Testis (tissue), 3 donors: ENCODE measurements around the gene KIF6. TPM values are rescaled to one million over a fixed set of nuclear protein-coding genes. Genes with fewer than 3 reads are reported as not detected.

ENCODE experiments used
- DNase-seq: peaks from one replicate; pipeline ENCODE4 v3.0.0-alpha.2; 2019
- H3K27ac ChIP-seq, 2 donors: fragments of 200-600 bp; sonication (generic); one replicate each; pipeline ENCODE4 v1.5.1; 2019
- H3K27me3 ChIP-seq: fragments of 200-600 bp; sonication (generic); one replicate; pipeline ENCODE4 v1.5.1; 2019
- H3K36me3 ChIP-seq: fragments of 200-600 bp; sonication (generic); one replicate; pipeline ENCODE4 v1.5.1; 2017; ENCODE audit warnings: low read depth; ENCODE audit errors: missing control alignments
- H3K4me1 ChIP-seq: fragments of 200-600 bp; sonication (generic); one replicate; pipeline ENCODE4 v1.5.1; 2019
- H3K4me3 ChIP-seq, 2 donors: fragments of 200-600 bp; sonication (generic); one replicate each; pipeline ENCODE4 v1.5.1; 2017 to 2019
- H3K9me3 ChIP-seq: fragments of 200-600 bp; sonication (generic); one replicate; pipeline ENCODE4 v1.5.1; 2017
- POLR2A ChIP-seq: fragments of 450-650 bp; IDR thresholded peaks from one replicate; pipeline ENCODE4 v1.6.1; 2017; ENCODE audit warnings: antibody characterized with exemption, mild to moderate bottlenecking, moderate library complexity
- WGBS, 2 donors: methylation state at CpG; one replicate each; pipeline ENCODE4 v1.1.5; 2018; 5-methylcytosine and 5-hydroxymethylcytosine counted together
- intact Hi-C: fragments of 100-400 bp; cut with DNase I; formaldehyde crosslinking; loops from one replicate; pipeline ENCODE4 v1.15.1; 2023; ENCODE audit warnings: low total_unique reads
- polyA plus RNA-seq: library from polyadenylated mRNA; stranded (reverse); fragments of 350-450 nt; fragmentation: Illumina TruSeq; extraction: RNeasy Lipid Tissue Mini Kit (QIAGEN cat#74804); gene quantifications from one replicate; pipeline ENCODE4 v1.2.3, GENCODE V29; 2014; ENCODE audit warnings: low read depth, low replicate concordance; ENCODE audit not compliant: insufficient read depth
- total RNA-seq, 2 donors: library from RNA; depleted of rRNA; stranded (reverse); fragments of >200 nt; gene quantifications; one replicate each; pipeline ENCODE4 v1.2.3, GENCODE V29; 2016
- TF ChIP-seq, protein P1 (sequence below), 3 experiments: fragments of 450-650 bp in 2 of 3; fragments of 200-600 bp in 1 of 3; sonication (generic) in 1 of 3; IDR thresholded peaks; one replicate each; pipeline ENCODE4 v1.5.1; 2016 to 2019; ENCODE audit warnings: antibody characterized with exemption in 3 of 3, mild to moderate bottlenecking in 2 of 3, moderate library complexity in 1 of 3

The KIF6 gene
- total and polyA plus RNA-seq, 3 donors from 2014 or later, result 4.2 to 12.0 (median 6.3) TPM

DNA sequence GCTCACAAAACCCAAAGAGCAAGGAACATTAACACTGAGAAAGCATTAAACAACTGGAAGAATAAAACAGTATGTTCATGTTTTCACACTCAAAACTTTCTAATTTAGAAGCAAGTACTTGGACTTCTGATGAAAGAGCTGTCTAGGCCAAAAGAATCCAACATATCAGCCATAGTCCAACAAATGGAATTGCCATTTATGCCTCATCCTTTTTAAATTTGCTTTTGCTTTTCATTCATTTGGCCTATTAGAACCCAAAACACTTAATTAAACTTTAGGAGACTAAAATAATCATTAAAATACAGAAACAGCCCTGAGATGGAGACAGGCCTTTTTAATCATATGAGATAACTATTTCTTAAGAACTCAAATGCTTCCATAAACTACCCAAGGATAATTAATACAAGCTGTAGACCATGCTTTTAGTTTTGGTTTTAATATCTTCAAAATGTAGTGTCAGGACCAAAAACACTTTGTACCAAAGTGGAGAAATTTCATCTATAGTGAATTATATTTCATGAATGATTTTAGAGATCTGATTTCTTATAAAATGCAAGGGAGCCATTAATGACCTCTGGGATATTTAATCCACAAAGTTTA lies 166.5 kb downstream of the KIF6 start:
- H3K36me3 ChIP-seq, result no peaks in the 10 kb centered on the region
- no peak for DNase-seq
- H3K27ac ChIP-seq, result no peak overlapping the region
- intact Hi-C loops, result no loop called here
- no peaks in the 10 kb centered on the region for H3K27me3 ChIP-seq
- no peaks in the 10 kb centered on the region for H3K4me1 ChIP-seq
- no peak for TF ChIP-seq POLR2A
- TF ChIP-seq, protein P1, sequence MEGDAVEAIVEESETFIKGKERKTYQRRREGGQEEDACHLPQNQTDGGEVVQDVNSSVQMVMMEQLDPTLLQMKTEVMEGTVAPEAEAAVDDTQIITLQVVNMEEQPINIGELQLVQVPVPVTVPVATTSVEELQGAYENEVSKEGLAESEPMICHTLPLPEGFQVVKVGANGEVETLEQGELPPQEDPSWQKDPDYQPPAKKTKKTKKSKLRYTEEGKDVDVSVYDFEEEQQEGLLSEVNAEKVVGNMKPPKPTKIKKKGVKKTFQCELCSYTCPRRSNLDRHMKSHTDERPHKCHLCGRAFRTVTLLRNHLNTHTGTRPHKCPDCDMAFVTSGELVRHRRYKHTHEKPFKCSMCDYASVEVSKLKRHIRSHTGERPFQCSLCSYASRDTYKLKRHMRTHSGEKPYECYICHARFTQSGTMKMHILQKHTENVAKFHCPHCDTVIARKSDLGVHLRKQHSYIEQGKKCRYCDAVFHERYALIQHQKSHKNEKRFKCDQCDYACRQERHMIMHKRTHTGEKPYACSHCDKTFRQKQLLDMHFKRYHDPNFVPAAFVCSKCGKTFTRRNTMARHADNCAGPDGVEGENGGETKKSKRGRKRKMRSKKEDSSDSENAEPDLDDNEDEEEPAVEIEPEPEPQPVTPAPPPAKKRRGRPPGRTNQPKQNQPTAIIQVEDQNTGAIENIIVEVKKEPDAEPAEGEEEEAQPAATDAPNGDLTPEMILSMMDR (IDR thresholded peaks at IDR 0.05), result no peak
- no peak overlapping the region for H3K4me3 ChIP-seq
- H3K9me3 ChIP-seq, result no peaks in the 10 kb centered on the region

DNA sequence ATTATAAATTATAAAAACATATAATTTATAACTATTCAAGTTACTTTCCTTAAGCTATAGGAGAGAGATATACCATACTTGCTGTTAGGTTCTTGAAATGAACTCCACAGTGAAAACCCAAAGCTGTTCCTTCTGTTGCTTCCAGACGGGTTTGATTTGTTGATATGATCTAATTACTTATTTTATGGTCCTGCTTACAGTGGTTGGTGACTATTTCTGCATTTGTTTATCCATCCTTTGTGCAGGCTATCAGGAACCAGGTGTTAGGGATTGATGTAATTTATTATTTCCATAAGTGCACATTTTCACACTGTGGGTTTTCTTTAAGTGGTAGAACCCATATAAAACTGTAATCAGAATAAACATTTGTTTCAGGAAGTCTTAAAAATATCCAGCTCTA lies 167.1 kb downstream of the KIF6 start:
- Histone ChIP-seq H3K4me3 (no peak overlapping the region), H3K27me3 (no peaks in the 10 kb centered on the region), H3K36me3 (no peaks in the 10 kb centered on the region), H3K27ac (no peak overlapping the region), H3K4me1 (no peaks in the 10 kb centered on the region), H3K9me3 (no peaks in the 10 kb centered on the region)
- DNase-seq, result no peak
- no peak for TF ChIP-seq POLR2A
- TF ChIP-seq, protein P1 (IDR thresholded peaks at IDR 0.05), result no peak
- 73 to 91% methylated on average over 1 of the region's 1 CpG for WGBS, 2 donors
- intact Hi-C loops, result no loop called here

DNA sequence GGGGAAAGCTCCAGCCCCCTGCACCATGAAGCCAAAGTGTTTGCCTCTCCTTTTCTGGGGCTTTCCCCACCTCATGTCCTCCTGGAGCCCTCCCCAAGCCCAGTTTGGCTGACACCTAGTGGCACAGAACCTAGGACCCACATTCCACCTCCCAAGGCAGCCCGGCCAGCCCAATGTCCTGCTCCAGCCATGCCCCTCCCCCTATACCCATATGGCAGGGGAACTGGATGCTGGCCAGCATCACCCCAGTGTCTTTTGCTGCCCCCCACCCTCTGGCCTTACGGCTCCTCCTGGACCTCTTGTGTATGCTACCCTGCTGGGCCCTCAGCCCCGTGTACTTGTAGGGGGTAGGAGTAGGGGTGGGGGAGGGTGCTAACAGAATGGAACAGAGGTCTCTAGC lies 170.1 kb downstream of the KIF6 start:
- Histone ChIP-seq H3K9me3 (no peaks in the 10 kb centered on the region), H3K27me3 (no peaks in the 10 kb centered on the region), H3K4me1 (no peaks in the 10 kb centered on the region), H3K27ac (no peak overlapping the region), H3K36me3 (no peaks in the 10 kb centered on the region), H3K4me3 (no peak overlapping the region)
- intact Hi-C loops, result no loop called here
- DNase-seq, result no peak
- WGBS, 2 donors, result 81 to 91% methylated on average over 3 of the region's 3 CpGs
- TF ChIP-seq, protein P1 (IDR thresholded peaks at IDR 0.05), result no peak
- TF ChIP-seq POLR2A, result no peak

DNA sequence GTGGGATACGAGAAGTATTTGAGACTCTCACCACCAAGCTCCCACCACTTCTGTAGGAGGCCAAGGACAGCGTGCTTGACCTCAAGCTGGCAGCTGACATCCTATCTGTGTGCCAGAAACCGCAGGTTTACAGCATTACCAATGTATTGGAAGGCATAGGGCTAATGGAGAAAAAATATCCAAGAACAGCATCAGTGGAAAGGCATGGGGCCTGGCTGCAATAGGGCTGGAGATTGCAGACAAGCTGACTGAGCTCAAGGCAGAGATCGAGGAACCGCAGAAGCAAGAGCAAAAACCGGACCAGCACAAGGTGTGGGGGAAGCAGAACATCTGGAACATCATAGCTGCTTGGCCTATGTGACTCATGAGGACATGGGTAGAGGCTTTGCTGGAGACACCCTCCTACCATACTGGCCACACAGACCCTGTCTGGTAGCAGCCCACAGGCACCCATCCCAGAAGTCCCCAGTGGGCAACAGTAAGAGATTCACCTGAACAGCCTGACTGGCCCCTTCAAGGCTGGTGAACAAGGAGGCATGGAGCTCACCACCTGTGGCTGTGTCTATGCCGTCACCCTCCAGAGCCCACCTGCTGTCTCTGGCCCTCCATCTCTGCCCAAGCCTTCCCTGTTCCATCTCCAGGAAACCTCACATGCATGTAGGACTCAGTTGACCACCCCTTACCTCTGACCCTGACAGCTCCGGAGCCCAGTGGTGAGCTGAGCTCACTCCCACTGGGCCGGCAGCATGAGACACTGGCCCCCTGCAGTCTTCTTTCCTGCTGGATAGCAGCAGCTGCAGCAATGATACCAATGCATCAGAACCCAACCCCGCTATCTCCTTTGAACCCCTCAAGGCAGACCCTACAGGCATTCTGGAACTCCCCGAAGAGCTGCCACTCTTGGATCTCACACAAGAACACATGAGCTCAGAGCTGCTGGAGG lies 171.1 kb downstream of the KIF6 start:
- H3K4me1 ChIP-seq, result no peaks in the 10 kb centered on the region
- no peak overlapping the region for H3K4me3 ChIP-seq
- H3K9me3 ChIP-seq, result no peaks in the 10 kb centered on the region
- no peak for DNase-seq
- H3K27ac ChIP-seq, result no peak overlapping the region
- intact Hi-C loops, result no loop called here
- no peak for TF ChIP-seq POLR2A
- no peaks in the 10 kb centered on the region for H3K36me3 ChIP-seq
- 73 to 77% methylated on average over 8 to 11 of the region's 11 CpGs for WGBS, 2 donors
- H3K27me3 ChIP-seq, result no peaks in the 10 kb centered on the region

DNA sequence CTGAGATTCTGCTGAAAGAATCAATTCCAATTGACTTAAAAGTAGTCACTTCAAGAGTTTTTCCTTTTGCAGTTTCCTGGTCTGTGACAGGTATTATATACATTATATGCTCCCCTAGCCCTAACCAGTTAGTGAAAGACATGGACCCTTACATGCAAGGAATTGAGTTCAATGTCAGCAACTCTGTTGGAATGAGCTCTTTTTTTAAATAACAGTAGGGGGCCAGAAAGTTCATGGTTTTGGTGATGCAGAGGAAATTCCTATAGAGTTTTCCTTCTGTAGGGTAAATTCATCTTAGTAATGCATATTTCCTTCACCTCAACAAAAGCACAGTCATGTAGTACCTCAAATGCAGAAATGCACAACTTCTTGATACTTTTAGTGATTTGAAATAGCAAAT lies 172.2 kb downstream of the KIF6 start:
- no peaks in the 10 kb centered on the region for H3K9me3 ChIP-seq
- H3K4me1 ChIP-seq, result no peaks in the 10 kb centered on the region
- no peak overlapping the region for H3K27ac ChIP-seq
- no peaks in the 10 kb centered on the region for H3K36me3 ChIP-seq
- DNase-seq, result no peak
- no peaks in the 10 kb centered on the region for H3K27me3 ChIP-seq
- TF ChIP-seq POLR2A, result no peak
- TF ChIP-seq, protein P1 (IDR thresholded peaks at IDR 0.05), result no peak
- intact Hi-C loops, result no loop called here
- H3K4me3 ChIP-seq, result no peak overlapping the region
